Measurements from ENCODE around the gene SLC44A3. TPM values are rescaled to one million over a fixed set of nuclear protein-coding genes. Genes with fewer than 3 reads are reported as not detected.

The SLC44A3 gene
- total RNA-seq, 2 donors from 2014 or later = 5.5 to 6.3 TPM

GRCh38 chr1:94795434-94795833, 24.7 kb upstream of the SLC44A3 start:
- peaks cover 1% of the 10 kb centered on the region for H3K36me3 Mint-ChIP-seq (ENCODE audit: low read depth)
- Histone ChIP-seq H3K9ac (ENCODE audit: extremely low read depth, low read length, poor library complexity, severe bottlenecking) (no peak overlapping the region), H3K4me3 (ENCODE audit: low read length) (no peak overlapping the region), H3K9me3 (ENCODE audit: control insufficient read depth, low read length) (no peaks in the 10 kb centered on the region), H3K4me1 (ENCODE audit: control insufficient read depth, insufficient read depth, low read length) (no peaks in the 10 kb centered on the region), H3K36me3 (ENCODE audit: control insufficient read depth, insufficient read depth, low read length) (no peaks in the 10 kb centered on the region), H3K27me3 (ENCODE audit: control insufficient read depth, insufficient read depth, low read length, poor library complexity, severe bottlenecking) (no peaks in the 10 kb centered on the region), H3K27ac (ENCODE audit: low read depth, low read length) (no peak overlapping the region)
- H3K4me1 Mint-ChIP-seq = peaks cover 3% of the 10 kb centered on the region
- no peak overlapping the region for H3K27ac Mint-ChIP-seq
- TF ChIP-seq, protein P1, sequence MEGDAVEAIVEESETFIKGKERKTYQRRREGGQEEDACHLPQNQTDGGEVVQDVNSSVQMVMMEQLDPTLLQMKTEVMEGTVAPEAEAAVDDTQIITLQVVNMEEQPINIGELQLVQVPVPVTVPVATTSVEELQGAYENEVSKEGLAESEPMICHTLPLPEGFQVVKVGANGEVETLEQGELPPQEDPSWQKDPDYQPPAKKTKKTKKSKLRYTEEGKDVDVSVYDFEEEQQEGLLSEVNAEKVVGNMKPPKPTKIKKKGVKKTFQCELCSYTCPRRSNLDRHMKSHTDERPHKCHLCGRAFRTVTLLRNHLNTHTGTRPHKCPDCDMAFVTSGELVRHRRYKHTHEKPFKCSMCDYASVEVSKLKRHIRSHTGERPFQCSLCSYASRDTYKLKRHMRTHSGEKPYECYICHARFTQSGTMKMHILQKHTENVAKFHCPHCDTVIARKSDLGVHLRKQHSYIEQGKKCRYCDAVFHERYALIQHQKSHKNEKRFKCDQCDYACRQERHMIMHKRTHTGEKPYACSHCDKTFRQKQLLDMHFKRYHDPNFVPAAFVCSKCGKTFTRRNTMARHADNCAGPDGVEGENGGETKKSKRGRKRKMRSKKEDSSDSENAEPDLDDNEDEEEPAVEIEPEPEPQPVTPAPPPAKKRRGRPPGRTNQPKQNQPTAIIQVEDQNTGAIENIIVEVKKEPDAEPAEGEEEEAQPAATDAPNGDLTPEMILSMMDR (conservative IDR thresholded peaks at IDR 0.05) = no peak
- no peak overlapping the region for H3K4me3 Mint-ChIP-seq
- 94 to 97% methylated on average over 7 of the region's 7 CpGs for WGBS, 2 experiments (ENCODE audit: insufficient coverage in 1 of 2, insufficient read length in 1 of 2)
- no peaks in the 10 kb centered on the region for H3K9me3 Mint-ChIP-seq
- no peak for DNase-seq
- no peaks in the 10 kb centered on the region for H3K27me3 Mint-ChIP-seq (ENCODE audit: insufficient read depth)

GRCh38 chr1:94796266-94796665, 23.9 kb upstream of the SLC44A3 start:
- H3K4me1 ChIP-seq (ENCODE audit: control insufficient read depth, insufficient read depth, low read length) = no peaks in the 10 kb centered on the region
- H3K27ac ChIP-seq (ENCODE audit: low read depth, low read length) = no peak overlapping the region
- H3K36me3 ChIP-seq (ENCODE audit: control insufficient read depth, insufficient read depth, low read length) = no peaks in the 10 kb centered on the region
- H3K36me3 Mint-ChIP-seq (ENCODE audit: low read depth) = peaks cover 1% of the 10 kb centered on the region
- H3K9me3 Mint-ChIP-seq = no peaks in the 10 kb centered on the region
- H3K4me3 ChIP-seq (ENCODE audit: low read length) = no peak overlapping the region
- no peak overlapping the region for H3K4me3 Mint-ChIP-seq
- no peak overlapping the region for H3K9ac ChIP-seq (ENCODE audit: extremely low read depth, low read length, poor library complexity, severe bottlenecking)
- peaks cover 3% of the 10 kb centered on the region for H3K4me1 Mint-ChIP-seq
- DNase-seq = no peak
- 94 to 97% methylated on average over 2 of the region's 2 CpGs for WGBS, 2 experiments (ENCODE audit: insufficient coverage in 1 of 2, insufficient read length in 1 of 2)
- H3K27me3 Mint-ChIP-seq (ENCODE audit: insufficient read depth) = no peaks in the 10 kb centered on the region
- H3K9me3 ChIP-seq (ENCODE audit: control insufficient read depth, low read length) = no peaks in the 10 kb centered on the region
- TF ChIP-seq, protein P1 (conservative IDR thresholded peaks at IDR 0.05) = no peak
- no peaks in the 10 kb centered on the region for H3K27me3 ChIP-seq (ENCODE audit: control insufficient read depth, insufficient read depth, low read length, poor library complexity, severe bottlenecking)
- no peak overlapping the region for H3K27ac Mint-ChIP-seq

DNA sequence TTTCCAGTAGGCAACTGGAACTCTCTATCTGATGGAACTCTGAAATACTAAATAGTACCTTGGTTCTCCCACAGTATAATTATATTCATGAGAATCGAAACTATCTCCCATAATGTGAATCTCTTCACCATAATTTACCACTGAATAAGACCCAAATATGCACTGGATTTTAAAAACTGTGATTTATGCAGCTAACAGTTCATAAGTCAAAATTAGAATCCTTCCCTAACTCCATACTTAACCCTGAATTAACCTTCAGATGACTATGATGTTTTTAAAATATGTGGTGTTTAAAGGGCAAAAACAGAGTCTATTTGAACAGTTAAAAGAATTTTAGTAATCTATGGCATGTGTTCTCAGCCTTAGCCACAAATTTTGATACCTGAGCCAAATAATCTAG, 22.9 kb upstream of the SLC44A3 start:
- Histone ChIP-seq H3K4me1 (ENCODE audit: control insufficient read depth, insufficient read depth, low read length) (peaks cover 3% of the 10 kb centered on the region), H3K9ac (ENCODE audit: extremely low read depth, low read length, poor library complexity, severe bottlenecking) (no peak overlapping the region), H3K36me3 (ENCODE audit: control insufficient read depth, insufficient read depth, low read length) (no peaks in the 10 kb centered on the region), H3K4me3 (ENCODE audit: low read length) (no peak overlapping the region), H3K27me3 (ENCODE audit: control insufficient read depth, insufficient read depth, low read length, poor library complexity, severe bottlenecking) (no peaks in the 10 kb centered on the region), H3K9me3 (ENCODE audit: control insufficient read depth, low read length) (no peaks in the 10 kb centered on the region), H3K27ac (ENCODE audit: low read depth, low read length) (no peak overlapping the region)
- no peaks in the 10 kb centered on the region for H3K9me3 Mint-ChIP-seq
- no peak overlapping the region for H3K4me3 Mint-ChIP-seq
- no peaks in the 10 kb centered on the region for H3K27me3 Mint-ChIP-seq (ENCODE audit: insufficient read depth)
- DNase-seq = no peak
- H3K27ac Mint-ChIP-seq = no peak overlapping the region
- H3K36me3 Mint-ChIP-seq (ENCODE audit: low read depth) = peaks cover 1% of the 10 kb centered on the region
- peaks cover 12% of the 10 kb centered on the region for H3K4me1 Mint-ChIP-seq
- TF ChIP-seq, protein P1 (conservative IDR thresholded peaks at IDR 0.05) = no peak
- 85 to 100% methylated on average over 1 of the region's 1 CpG for WGBS, 2 experiments (ENCODE audit: insufficient coverage in 1 of 2, insufficient read length in 1 of 2)
